Colonic mucosa (tissue), 4 donors: ENCODE results near the gene LSM11. TPM values are rescaled to one million over a fixed set of nuclear protein-coding genes. Genes with fewer than 3 reads are reported as not detected.

ENCODE experiments used
- DNase-seq: peaks from one replicate; pipeline ENCODE4 v3.0.0-alpha.2; 2020
- H3K27ac ChIP-seq: fragments of 200-600 bp; one replicate; pipeline ENCODE4 v1.8.0; 2021
- H3K27me3 ChIP-seq: fragments of 200-600 bp; one replicate; pipeline ENCODE4 v1.8.0; 2021
- H3K36me3 ChIP-seq: fragments of 200-600 bp; one replicate; pipeline ENCODE4 v1.8.0; 2021
- H3K4me1 ChIP-seq: fragments of 200-600 bp; one replicate; pipeline ENCODE4 v1.8.0; 2021; ENCODE audit warnings: mild to moderate bottlenecking
- H3K4me3 ChIP-seq: fragments of 200-600 bp; one replicate; pipeline ENCODE4 v1.8.0; 2021
- H3K9ac ChIP-seq, 2 donors: one replicate each; pipeline ENCODE4 v1.7.0; 2013; ENCODE audit warnings: control low read depth in 2 of 2, low read depth in 2 of 2, low read length in 2 of 2
- H3K9me3 ChIP-seq: fragments of 200-600 bp; one replicate; pipeline ENCODE4 v1.8.0; 2021
- intact Hi-C: fragments of 100-400 bp; cut with DNase I; formaldehyde crosslinking; loops from one replicate; pipeline ENCODE4 v1.14.1; 2022
- total RNA-seq, 2 donors: library from RNA; stranded (reverse); fragmentation: NEBNext Ultra II Directional in 1 of 2; extraction: Animal tissue kit (Norgen Biotek cat#: 25700) in 1 of 2; gene quantifications; one replicate each; pipeline ENCODE4 v1.2.1, GENCODE V29; 2021
- TF ChIP-seq, protein P1 (sequence below): fragments of 200-600 bp; IDR thresholded peaks from one replicate; pipeline ENCODE4 v1.8.0; 2022; ENCODE audit warnings: antibody characterized with exemption, mild to moderate bottlenecking
- donor health status: healthy.
- donor health status: DM: no; HTN: no; CAD: no.
- donor health status: DM: no; HTN: no; CAD: no.

LSM11 gene
- total RNA-seq, 2 donors from 2014 or later, result 5.1 to 6.6 TPM

DNA sequence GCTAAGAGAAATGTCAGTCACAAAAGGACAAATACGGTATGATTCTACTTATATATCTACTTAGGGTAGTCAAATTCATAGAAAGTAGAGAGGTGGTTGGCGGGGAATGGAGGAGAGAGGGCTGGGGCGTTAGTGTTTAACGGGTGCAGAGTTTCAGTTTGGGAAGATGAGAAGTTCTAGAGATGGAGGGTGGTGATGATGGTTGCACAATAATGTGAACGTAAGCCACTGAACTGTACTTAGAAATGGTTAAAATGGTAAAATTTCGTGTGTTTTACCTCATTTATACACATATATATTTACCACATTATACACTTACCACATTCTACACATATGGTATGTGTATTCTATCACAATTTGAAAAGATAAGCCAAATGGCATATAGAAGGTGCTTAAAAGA, 35.7 kb downstream of the LSM11 start:
- Histone ChIP-seq H3K27ac (no peak overlapping the region), H3K27me3 (no peaks in the 10 kb centered on the region), H3K36me3 (no peaks in the 10 kb centered on the region), H3K9ac (no peak overlapping the region), H3K4me1 (no peaks in the 10 kb centered on the region), H3K9me3 (no peaks in the 10 kb centered on the region), H3K4me3 (no peak overlapping the region)
- no peak for DNase-seq
- TF ChIP-seq, protein P1, sequence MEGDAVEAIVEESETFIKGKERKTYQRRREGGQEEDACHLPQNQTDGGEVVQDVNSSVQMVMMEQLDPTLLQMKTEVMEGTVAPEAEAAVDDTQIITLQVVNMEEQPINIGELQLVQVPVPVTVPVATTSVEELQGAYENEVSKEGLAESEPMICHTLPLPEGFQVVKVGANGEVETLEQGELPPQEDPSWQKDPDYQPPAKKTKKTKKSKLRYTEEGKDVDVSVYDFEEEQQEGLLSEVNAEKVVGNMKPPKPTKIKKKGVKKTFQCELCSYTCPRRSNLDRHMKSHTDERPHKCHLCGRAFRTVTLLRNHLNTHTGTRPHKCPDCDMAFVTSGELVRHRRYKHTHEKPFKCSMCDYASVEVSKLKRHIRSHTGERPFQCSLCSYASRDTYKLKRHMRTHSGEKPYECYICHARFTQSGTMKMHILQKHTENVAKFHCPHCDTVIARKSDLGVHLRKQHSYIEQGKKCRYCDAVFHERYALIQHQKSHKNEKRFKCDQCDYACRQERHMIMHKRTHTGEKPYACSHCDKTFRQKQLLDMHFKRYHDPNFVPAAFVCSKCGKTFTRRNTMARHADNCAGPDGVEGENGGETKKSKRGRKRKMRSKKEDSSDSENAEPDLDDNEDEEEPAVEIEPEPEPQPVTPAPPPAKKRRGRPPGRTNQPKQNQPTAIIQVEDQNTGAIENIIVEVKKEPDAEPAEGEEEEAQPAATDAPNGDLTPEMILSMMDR, result no peak
- intact Hi-C loops, result no loop called here

DNA sequence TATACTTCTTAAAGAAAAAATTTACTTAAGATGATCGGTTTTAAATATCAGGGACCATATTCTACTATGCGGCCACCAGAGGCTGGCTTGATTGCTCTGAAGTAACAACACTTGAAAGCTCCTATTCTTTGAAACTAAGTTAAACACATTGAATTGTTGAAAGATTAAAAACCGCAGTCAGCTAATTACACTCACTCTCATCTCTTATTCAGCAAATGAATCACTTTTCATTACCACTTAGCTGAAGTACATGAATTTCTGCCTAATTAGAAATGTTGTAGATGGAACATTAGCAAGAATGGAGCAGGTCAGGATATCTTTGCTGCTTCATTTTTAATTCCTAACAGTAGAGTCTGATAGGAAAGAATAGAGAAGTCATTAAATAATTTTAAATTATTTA, 42.3 kb downstream of the LSM11 start:
- H3K4me3 ChIP-seq, result no peak overlapping the region
- no peak for DNase-seq
- H3K9ac ChIP-seq, result no peak overlapping the region
- H3K27me3 ChIP-seq, result no peaks in the 10 kb centered on the region
- H3K9me3 ChIP-seq, result no peaks in the 10 kb centered on the region
- intact Hi-C loops, result no loop called here
- no peaks in the 10 kb centered on the region for H3K4me1 ChIP-seq
- H3K27ac ChIP-seq, result no peak overlapping the region
- TF ChIP-seq, protein P1, result no peak
- no peaks in the 10 kb centered on the region for H3K36me3 ChIP-seq

DNA sequence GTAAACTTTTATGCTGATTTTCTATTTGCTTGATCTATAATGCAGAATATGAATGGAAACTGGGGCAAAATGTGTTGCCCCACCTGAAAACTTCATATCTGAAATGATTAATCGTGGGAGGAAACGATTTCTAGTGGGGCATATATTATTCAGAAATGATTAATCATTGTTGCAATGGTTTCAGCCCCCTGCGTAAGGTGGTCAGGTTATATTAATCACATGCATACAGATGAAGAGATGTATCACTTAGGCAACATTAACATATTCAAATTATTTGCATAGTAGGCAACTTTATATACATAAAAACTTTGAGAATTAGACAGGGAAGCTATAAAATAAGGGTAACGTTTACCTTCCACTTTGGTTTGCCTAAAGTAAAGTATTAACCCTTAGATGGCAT, 49.8 kb downstream of the LSM11 start:
- H3K27ac ChIP-seq, result no peak overlapping the region
- H3K4me3 ChIP-seq, result no peak overlapping the region
- H3K27me3 ChIP-seq, result no peaks in the 10 kb centered on the region
- TF ChIP-seq, protein P1, result no peak
- H3K4me1 ChIP-seq, result no peaks in the 10 kb centered on the region
- no peak overlapping the region for H3K9ac ChIP-seq
- no peaks in the 10 kb centered on the region for H3K9me3 ChIP-seq
- intact Hi-C loops, result no loop called here
- peaks cover 4% of the 10 kb centered on the region for H3K36me3 ChIP-seq
- DNase-seq, result no peak

DNA sequence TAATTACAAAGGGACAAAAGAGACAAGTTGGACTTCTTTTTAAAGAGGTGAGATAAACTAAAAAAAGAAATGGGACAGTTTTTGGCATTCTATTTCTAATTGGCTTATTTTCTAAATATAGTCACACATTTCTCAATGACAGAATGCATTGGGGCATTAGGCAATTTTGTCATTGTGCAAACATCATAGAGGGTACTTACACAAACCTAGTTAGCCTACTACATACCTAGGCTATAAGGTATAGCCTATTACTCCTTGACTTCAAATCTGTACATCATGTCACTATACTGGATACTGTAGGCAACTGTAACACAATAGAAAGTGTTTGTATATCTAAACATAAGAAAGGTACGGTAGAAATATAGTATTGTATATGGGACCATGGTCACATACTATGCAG, 56.1 kb downstream of the LSM11 start:
- intact Hi-C loops, result no loop called here
- peaks cover 15% of the 10 kb centered on the region for H3K36me3 ChIP-seq
- DNase-seq, result no peak

DNA sequence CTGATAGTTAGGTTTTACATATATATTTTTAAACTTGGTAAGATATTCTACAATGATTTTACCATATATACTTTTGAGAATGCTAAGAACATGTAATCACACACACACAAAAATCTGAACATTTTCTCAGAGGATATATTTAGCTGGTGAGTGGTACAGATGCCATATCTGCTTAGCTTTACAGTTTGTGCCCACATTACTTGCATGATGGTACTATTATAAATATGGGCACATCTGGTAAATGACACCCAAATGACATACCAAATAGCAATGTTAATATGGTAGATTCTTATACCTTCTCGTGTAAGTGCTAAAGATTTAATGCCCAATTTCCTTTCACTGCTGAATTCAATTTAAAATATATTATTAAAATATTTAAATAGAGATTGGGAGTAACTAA, 56.6 kb downstream of the LSM11 start:
- no peak overlapping the region for H3K9ac ChIP-seq
- intact Hi-C loops, result no loop called here
- TF ChIP-seq, protein P1, result no peak
- no peak overlapping the region for H3K4me3 ChIP-seq
- no peak for DNase-seq
- H3K36me3 ChIP-seq, result peaks cover 15% of the 10 kb centered on the region
- H3K27me3 ChIP-seq, result no peaks in the 10 kb centered on the region
- no peaks in the 10 kb centered on the region for H3K4me1 ChIP-seq
- H3K9me3 ChIP-seq, result no peaks in the 10 kb centered on the region
- no peak overlapping the region for H3K27ac ChIP-seq

More for the DNA sequence above, 56.1 kb downstream of the LSM11 start:
- no peak overlapping the region for H3K4me3 ChIP-seq
- no peaks in the 10 kb centered on the region for H3K27me3 ChIP-seq
- TF ChIP-seq, protein P1, result no peak
- H3K4me1 ChIP-seq, result no peaks in the 10 kb centered on the region
- no peak overlapping the region for H3K27ac ChIP-seq
- no peaks in the 10 kb centered on the region for H3K9me3 ChIP-seq
- H3K9ac ChIP-seq, result no peak overlapping the region

DNA sequence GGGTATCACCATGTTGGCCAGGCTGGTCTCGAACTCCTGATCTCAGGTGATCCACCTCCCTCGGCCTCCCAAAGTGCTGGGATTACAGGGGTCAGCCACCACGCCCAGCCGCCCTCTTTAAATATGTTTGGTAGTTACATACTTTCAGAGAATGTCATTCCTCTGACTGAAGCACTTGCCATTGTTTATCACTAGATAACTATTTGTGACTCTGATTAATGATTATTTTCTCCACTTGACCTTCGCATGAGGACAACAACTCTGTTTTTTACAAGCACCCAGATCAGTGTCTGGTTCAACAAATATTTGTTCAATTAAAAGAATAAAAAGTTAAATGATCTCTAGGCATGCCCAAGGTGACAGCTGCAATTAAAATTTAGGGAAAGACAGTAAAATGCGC, 59.2 kb downstream of the LSM11 start:
- Histone ChIP-seq H3K4me1 (no peaks in the 10 kb centered on the region), H3K4me3 (no peak overlapping the region), H3K9me3 (no peaks in the 10 kb centered on the region), H3K27ac (no peak overlapping the region), H3K27me3 (no peaks in the 10 kb centered on the region), H3K9ac (no peak overlapping the region), H3K36me3 (peaks cover 14% of the 10 kb centered on the region)
- TF ChIP-seq, protein P1, result no peak
- intact Hi-C loops, result no loop called here
- DNase-seq, result no peak
